Midbrain (tissue), 1 donor: ENCODE data around the gene SLC6A3.
"Not testable (repeated sequence)": the region's sequence is repeated elsewhere in the genome, so short reads cannot be mapped to it uniquely, and the experiment has no call there.

Experiments
- DNase-seq: peaks from one replicate; lab custom pipeline; 2025; lab: John Stamatoyannopoulos, UW

SLC6A3 gene

DNA sequence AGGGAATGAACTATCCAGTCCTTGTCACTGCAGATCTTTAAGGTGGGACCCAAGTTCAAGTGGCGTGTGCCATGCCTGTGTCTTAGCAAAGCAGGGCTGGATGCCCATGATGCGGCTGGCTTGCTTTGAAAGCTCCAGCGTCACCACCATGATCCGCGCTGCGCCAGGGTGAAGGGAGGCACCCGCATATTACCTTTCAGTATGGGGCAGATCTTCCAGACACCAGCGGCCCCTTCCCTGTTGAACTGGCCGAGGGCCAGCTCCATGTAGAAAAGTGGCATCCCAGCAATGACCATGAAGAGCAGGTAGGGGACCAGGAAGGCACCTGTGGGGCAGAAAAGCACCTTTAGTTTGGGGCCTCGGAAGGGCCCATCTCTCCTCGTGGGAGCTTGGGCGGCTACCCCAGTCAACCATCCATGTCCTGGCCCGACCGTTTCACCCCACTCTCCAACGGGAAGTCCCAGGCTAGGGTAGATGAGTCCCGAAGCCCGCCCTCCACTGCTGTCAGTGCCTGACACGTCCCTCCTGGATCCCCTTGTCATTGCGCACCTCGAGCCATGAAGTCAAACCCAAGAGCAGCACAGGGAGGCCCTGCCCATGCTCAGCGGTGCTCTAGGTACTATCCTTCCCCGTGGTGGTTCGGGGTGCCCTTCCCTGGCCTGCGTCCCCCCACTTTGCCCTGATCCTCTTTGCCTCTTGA, 3.9 kb downstream of the SLC6A3 start:
- no peak for DNase-seq

DNA sequence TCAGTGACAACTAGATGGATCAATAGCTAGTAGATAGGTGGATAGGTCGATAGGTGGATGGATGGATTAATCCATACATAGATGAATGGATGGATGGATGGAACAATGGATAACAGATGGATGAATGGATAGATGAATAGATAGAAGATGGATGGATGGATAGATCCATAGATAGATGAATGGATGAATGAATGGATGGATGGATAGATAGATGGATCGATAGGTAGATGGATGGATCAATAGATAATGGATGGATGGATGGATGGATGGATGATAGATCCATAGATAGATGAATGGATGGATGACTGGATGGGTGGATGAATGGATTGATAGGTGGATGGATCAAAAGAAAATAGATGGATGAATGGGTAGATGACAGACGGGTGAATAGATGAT, 5.1 kb downstream of the SLC6A3 start:
- no peak for DNase-seq

DNA sequence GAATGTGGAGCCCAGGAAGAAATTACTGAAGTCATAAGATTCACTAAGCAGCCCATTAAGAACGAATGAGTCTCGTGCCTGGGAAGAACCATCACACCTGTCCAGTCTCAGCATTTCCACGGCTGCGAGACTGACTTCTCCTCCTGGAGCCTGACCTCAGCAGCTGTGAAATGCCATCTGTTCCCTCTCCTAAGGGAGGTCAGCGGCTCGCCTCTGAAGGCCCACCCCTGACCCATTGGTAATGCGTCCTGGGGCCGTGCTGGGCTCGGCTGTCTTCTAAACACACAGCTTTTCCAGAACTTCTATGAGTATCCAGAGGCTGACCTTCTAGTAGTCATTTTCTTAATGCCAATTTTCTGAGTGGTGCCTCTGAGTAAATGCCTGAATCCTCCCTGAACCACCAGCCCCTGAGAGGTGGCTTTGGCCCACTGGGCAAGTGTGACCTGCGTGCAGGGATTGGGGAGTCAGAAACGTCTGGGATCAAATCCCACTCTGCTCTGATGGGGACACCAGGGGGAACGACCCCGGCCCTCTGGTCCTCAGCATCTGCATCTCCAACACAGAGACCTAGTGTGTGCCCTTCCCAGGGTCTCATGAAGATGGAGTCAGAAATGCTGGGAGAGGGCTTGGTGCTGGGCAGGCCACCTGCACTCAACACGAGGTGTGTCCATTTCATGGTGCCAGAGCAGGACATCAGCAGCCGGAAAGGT, 5.7 kb downstream of the SLC6A3 start:
- DNase-seq = no peak

DNA sequence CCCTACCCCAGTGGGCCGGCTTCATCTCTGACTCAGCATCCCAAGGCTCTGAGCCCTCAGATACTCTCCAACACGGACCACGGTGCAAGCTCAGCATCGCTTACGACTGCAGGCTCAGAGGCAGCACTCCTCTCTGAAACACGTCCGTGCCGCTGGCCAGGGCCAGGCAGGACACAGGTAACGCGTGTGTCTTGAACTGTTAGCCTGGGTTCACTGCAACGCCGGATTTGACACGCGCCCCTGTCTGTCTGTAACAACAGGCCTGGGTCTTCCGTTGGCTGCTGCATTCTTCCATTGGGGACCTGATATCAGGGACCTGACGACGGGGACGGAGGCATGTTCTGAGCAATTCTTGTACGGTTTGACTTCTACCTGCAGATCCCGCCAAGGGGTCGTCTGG, 6.4 kb downstream of the SLC6A3 start:
- DNase-seq = no peak

DNA sequence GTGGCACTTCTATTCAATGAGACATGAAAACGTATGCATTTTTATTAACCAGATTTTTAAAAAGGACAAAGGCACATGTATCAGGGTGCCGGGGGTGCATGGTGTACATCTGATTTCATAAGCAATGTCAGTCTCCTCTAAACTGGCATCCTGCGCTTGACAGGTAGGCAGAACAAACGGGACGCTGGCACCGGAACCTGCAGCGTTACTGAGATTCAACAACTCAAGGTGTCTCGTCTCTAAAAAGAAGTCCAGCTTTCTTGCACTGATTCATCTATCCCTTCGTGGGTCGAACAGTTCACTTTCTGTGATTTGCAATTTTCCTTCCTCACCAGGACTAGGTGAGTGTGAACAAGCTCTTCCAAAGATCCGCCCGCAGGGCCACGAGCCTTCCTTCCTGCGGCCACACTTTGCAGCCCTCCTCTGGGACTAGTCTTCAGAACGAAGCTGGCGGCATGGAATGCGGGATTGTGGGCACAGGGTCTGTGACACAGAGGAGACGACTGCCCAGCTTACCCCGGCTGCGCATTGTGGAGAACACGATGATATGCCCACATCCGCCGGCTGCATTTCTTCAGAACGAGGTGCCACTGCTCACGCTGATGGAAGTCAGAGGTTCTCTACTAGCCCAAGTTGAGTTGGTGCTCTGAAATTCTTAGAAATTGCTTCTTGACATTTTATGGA, 7.2 kb downstream of the SLC6A3 start:
- no peak for DNase-seq

DNA sequence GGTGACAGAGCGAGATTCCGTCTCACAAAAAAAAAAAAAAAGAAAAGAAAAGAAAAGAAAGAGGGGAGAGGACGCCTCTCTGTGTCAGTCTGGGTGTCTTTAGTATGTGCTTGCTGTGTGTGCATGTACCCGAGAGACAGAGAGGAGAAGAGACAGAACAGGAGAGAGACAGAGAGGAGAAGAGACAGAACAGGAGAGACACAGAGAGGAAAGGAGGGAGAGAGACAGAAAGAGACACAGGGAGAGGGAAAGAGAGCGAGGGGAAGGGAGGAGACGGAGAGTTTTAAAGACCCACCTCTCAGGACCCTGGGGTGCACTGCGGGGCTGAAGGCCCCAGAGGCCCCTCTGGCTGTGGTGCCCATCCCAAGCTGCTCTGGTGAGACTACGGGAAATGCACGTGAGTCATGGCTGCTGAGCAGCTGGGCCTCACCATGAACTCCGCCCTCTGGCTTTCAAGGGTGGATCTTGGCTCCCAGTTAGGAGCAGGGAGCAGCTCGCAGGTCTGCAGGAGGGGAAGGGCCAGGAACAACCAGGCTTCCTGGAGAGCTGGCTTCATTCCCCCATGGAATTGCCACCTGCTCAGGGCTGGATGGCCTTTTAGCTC, 7.9 kb downstream of the SLC6A3 start:
- DNase-seq = no peak

DNA sequence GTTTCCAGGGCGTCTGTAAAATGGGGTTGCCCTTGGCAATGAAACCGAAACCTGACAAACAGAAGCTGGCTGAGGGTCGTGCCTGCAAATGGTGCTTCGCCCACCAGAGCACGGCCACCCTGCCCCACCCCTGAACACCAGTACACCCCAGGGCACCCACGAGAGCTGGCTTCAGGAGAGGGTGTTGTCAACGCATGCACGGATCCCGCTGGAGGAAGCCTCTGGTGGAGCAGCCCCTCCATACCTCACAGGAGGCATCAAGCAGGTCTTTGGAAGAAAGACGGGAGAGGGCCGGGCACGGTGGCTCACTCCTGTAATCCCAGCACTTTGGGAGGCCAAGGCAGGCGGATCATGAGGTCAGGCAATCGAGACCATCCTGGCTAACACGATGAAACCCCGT, 8.6 kb downstream of the SLC6A3 start:
- DNase-seq = no peak

DNA sequence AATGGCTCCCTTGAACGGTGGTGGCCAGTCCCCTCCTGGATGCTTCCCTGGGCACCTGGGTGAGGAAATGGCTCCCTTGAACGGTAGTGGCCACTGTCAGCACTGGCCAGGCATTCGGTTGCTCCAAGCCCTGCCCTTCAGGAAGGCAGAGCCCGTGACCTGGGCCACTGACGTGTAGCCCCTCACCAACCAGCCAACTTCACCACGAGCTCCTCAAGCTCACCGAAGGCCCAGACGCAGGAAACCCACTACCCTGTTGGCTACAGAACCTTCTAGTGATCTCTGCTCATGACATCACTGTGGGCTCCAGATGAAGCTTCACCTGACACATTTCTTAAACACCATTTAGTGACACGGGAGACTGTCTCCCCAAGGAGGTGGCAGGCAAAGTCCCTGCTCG, 9.2 kb downstream of the SLC6A3 start:
- no peak for DNase-seq

DNA sequence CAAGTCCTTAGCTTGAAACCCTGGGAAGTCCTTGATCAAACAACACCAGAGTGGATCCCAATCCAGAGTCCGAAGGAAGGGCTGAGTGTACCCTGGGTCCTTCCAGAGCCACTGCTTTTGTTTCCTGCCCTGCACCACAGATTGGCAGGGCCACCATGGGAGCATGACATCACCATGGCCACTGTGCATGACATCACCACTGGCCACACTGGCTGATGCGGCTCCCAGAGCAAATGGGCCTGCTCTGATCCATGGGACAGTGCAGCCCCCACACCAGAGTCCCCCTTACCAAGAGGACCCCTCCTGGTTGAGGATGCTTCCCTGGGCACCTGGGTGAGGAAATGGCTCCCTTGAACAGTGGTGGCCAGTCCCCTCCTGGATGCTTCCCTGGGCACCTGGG, 9.9 kb downstream of the SLC6A3 start:
- DNase-seq = no peak

DNA sequence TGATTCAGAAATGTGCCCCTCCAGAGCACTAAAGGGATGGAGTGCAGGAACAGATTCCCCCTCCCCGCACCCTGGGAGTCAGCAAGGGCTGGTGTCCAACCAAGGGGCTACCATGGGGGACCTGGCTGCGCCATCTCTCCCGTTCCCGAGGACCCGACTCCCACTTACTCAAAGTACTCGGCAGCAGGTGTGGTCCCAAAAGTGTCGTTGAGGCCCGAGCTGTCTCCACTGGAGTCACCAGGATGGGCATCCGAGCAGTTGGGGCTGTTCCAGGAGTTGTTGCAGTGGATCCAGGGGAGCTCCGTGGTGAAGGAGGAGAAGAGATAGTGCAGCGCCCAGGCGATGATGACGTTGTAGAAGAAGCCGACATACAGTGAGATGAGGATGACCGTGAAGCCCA, 12.9 kb downstream of the SLC6A3 start:
- no peak for DNase-seq

DNA sequence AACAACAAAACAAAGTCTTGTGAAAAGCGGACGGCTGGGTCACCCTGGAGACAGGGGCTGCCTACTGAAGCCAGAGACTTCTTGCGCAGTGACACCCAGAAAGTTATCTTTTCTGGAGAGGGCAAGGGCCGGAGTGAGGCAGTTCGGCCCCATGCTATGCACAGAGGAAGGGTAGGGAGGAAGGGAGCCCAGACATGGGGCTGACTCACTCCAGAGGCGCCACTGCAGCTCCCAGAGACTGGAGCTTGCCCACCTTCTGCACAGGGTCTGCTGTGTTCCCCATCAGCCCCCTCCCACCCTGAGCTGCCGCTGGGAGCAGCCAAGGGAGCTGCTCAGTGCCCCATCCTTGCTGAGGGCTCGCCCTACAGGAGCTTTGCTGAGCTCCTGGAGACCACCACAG, 13.3 kb downstream of the SLC6A3 start:
- DNase-seq = no peak

DNA sequence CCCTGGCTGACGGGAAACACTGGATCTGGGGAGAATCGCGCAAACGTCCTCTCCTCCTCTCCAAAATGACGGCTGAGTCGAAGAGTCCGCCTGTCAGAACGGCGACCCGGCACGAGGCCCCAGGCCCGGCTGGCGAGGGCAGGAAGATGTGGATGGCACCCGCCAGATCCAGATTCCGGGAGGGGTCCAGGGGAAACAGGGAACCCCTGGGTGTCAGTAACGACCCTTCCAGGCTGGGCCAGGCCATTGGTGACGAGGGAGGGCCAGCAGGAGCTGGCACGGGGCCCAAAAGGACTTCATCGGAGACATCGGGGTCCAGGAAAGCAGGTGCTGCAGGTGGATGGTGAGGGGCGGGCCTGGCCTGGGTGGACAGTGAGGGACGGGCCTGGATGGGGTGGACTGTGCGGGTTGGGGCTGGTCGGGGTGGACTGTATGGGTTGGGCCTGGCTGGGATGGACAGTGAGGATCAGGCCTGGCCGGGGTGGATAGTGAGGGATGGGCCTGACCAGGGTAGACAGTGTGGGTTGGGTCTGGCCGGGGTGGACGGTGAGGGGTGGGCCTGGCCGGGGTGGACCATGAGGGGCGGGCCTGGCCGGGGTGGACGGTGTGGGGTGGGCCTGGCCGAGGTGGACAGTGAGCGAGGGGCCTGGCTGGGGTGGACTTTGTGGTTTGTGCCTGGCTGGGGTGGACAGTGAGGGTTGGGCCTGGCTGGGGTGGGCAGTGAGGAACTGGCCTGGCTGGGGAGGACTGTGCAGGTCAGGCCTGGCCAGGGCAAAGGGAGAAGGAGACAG, 14.0 kb downstream of the SLC6A3 start:
- no peak for DNase-seq

DNA sequence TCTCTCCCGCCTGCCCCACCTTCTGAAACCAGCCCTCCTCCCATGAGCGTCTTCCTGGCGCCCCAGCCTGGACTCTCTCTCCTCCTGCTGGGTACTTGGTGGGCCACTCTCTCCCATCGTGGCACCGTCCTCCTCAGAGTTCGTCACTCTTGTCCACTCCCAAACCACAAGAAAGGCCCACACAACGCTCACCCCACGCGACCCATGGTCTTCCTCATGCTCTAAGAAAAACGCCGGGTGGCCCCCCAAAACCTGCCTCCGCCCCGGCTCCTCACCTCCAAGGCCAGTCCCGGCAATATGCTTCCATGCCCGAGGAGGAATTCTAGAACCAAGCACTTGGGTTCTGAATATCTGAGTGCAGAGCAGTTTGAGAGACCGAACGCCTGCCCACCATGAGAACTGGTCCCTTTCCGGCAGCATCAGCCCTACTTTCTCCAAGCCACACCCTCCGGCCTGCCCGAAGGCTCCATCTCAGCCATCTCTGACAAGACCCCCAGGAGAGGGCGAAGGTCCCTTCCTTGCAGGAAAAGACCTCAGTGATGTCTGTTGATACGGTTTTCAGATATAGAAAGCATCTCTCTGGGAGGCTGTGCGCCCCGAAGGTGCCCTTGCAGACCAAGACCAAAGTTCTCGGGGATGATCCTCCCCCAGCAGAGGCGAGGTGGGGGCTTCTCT, 15.0 kb downstream of the SLC6A3 start:
- DNase-seq = no peak

DNA sequence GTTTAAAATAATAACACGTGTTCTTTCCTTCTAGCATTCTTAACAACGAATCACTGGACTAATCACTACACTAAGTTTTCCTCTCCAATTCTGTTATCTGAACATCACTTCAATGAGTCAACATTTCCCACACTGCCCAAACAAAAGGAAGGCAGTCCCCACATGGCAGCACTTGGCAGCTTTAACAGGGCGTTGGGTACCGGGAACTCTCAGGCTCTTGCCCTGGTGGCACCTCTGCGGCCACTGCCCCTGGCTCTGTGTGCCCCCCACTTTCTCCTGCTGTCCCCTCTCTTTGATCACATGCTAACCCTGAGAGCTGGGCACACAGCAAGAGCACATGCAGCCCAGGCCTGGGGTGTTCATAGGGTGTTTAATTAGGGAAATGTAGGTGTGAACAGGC, 15.7 kb downstream of the SLC6A3 start:
- no peak for DNase-seq

DNA sequence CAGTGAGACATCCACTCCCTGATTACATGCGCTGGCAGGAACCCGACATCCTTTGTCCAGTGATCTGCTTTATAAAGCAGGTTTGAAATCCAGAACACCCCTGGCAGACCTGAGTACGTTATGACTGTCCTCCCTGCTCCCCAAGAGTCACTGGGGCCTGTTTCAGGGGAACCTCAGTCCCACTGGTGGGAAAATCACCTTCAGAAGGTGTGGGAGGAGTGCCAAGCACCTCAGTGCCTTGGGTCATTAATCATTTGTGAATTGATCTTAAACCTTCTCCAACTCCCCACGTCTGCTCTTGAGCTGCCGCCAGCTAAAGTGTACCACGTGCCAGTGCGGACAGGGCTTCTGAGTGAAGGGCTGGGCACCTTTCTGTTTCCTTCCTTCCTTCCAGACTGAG, 16.2 kb downstream of the SLC6A3 start:
- no peak for DNase-seq

DNA sequence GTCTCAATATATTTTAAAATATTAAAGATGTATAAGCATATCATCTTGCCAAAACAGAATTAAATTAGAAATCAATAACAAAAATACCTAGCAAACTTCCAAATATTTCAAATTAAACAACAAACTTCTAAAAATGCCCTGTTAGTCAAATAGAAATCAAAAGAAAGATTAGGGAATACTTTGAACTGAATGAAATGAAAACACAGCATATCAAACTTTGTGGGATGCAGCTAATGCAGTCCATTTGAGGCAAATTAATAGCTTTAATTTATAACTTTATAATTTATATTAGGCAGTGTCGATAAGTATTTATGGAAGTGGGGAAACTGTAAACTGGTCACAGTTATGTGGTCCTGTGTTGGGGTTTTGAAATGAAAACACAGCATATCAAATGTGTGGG, 17.1 kb downstream of the SLC6A3 start:
- DNase-seq = no peak

DNA sequence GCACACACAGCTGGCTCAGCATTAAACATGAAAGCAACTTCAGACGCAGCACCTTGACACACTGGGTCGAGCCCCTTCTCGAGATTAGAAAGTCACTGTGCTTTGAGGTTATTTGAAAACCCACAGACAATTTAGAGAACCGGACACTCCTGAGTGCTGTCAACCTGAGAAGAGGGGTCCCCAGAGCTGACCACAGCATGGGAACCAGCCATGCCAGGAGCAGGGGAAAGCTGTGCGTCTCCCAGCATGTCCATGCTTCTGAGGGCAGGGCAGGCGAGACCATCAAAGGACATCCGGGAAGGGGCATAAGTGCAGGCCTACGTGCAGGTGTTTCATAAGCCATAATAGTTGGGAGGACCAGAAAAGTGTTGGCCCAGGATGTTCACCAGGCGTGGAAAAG, 20.5 kb downstream of the SLC6A3 start:
- no peak for DNase-seq

DNA sequence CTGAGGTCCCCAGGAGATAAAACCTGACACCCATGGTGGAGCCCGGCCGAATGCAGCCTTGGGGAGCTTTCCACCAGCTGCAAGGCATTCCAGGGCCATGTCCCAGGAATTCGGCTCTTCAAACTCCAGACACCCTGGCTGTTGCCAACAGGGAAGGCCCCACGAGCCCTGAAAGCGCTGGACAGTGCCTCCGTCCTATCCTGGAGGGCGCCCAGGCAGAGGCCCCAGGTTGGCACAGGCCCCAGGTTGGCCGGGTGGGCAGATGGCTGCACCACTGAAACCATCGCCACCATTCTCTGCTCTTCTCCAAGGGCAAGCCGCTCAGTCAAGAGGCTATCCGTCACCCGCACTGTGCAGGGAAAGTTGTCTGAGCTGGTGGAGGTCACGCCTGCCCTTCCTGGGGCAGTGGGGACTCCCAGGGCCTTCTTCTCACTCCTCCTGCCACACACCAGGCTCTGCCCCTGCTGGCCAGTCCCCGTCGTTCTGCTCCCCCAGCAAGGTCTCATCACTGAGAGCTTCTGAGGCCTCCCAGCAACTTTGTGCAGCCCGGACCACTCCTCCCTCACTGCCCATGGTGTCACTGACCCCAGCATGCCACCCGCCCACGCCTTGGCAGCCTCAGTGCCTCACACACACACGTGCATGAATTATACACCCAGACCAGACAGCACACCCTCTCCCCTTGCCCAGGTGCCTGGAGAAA, 21.2 kb downstream of the SLC6A3 start:
- no peak for DNase-seq

DNA sequence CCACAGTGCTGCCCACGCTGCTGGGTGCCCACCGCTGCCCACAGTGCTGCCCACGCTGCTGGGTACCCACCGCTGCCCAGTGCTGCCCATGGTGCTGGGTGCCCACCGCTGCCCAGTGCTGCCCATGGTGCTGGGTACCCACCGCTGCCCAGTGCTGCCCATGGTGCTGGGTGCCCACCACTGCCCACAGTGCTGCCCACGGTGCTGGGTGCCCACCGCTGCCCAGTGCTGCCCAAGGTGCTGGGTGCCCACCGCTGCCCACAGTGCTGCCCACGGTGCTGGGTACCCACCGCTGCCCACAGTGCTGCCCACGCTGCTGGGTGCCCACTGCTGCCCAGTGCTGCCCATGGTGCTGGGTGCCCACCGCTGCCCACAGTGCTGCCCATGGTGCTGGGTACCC, 22.7 kb downstream of the SLC6A3 start:
- DNase-seq = not testable (repeated sequence)

DNA sequence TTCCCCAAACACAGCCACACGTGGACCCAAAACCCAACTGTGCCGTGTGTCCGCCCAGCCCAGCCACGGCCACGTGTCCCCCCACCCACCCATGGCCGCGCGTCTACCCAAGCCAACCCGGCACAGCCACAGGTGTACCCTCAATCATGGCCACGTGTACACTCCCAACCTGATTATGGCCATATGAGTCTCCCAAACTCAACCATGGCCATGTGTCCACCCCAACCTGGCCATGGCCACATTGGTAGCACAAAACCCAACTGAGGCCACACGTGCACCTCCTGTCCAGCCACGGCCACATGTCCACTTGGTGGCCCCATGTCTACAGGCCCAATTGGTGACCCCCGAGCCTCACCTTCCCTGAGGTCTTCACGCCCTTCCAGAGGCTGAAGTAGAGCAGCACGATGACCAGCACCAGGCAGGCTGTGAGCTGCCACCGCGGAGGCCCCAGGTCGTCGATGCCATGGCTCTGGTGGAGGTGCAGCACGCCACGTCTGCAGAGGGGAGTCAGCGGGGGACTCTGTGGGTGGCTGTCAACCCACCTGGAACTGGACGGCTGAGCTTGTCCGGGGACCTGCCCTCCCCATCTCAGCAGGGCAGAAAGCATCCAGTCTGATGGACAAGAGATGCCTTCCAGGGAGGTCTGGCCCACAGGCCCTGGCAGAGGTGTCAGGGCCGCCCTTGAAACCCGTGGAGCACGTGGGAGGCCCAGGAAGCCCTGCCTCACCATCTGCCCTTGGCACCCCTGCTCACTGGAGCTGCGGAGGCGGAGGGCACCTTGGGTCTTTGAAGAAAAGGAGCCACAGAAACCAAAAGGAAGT, 23.5 kb downstream of the SLC6A3 start:
- DNase-seq = no peak
